HG02798 (cell line): ENCODE data around the gene PRR13.
"Not testable (repeated sequence)": the region's sequence is repeated elsewhere in the genome, so short reads cannot be mapped to it uniquely, and the experiment has no call there.

Experiments
- ATAC-seq: cut with Tn5 transposase; IDR thresholded peaks from one replicate; pipeline ENCODE4 v1.9.1; 2021; ENCODE audit warnings: mild to moderate bottlenecking; ENCODE audit not compliant: unreplicated experiment, poor library complexity

PRR13 gene

GRCh38 chr12:53441040-53441833, at the start of gene PRR13:
Gene PRR13 (plus strand): TSS chr12:53441734. CDS start chr12:53442715, 981 bp downstream.
- ATAC-seq: peak; percentile 100

GRCh38 chr12:53399896-53400295, 41.6 kb upstream of the PRR13 start:
- ATAC-seq: no peak

- ATAC-seq: not testable (repeated sequence)
Measured at GRCh38 chr12:53402351-53402750, 39.2 kb upstream of the PRR13 start.

- no peak for ATAC-seq
Measured at GRCh38 chr12:53402871-53403270, 38.7 kb upstream of the PRR13 start.

- no peak for ATAC-seq
Measured at GRCh38 chr12:53410951-53411350, 30.6 kb upstream of the PRR13 start.

GRCh38 chr12:53413485-53414204, 27.9 kb upstream of the PRR13 start:
- ATAC-seq: no peak

GRCh38 chr12:53414756-53415417, 26.6 kb upstream of the PRR13 start:
- no peak for ATAC-seq

- ATAC-seq: not testable (repeated sequence)
Measured at GRCh38 chr12:53415752-53416389, 25.7 kb upstream of the PRR13 start.

- ATAC-seq: not testable (repeated sequence)
Measured at GRCh38 chr12:53417291-53417816, 24.2 kb upstream of the PRR13 start.

- no peak for ATAC-seq
Measured at GRCh38 chr12:53418221-53418620, 23.3 kb upstream of the PRR13 start.

GRCh38 chr12:53419756-53420155, 21.8 kb upstream of the PRR13 start:
- ATAC-seq: no peak

GRCh38 chr12:53422247-53422646, 19.3 kb upstream of the PRR13 start:
- ATAC-seq: not testable (repeated sequence)

GRCh38 chr12:53423597-53423996, 17.9 kb upstream of the PRR13 start, which contains the start of gene AMHR2:
Gene AMHR2 (plus strand): TSS chr12:53423855. CDS start chr12:53423935, 80 bp downstream.
- ATAC-seq: no peak

- ATAC-seq: no peak
Measured at GRCh38 chr12:53424626-53425514, 16.7 kb upstream of the PRR13 start.

- ATAC-seq: no peak
Measured at GRCh38 chr12:53425515-53426150, 15.9 kb upstream of the PRR13 start.

- no peak for ATAC-seq
Measured at GRCh38 chr12:53427905-53428594, 13.5 kb upstream of the PRR13 start.

GRCh38 chr12:53428741-53429140, 12.8 kb upstream of the PRR13 start:
- ATAC-seq: no peak

- ATAC-seq: no peak
Measured at GRCh38 chr12:53430116-53430515, 11.4 kb upstream of the PRR13 start.
